NB4 (cell line): Measurements from ENCODE around the gene ARL13A.
A peak's percentile ranks its signal among the peaks of the same experiment; 100 is the strongest.
"Not testable (repeated sequence)": the region's sequence is repeated elsewhere in the genome, so short reads cannot be mapped to it uniquely, and the experiment has no call there.

Source experiments
- DNase-seq: peaks from one replicate; pipeline ENCODE4 v3.0.0; 2010; ENCODE audit warnings: low read depth
- H3K4me3 ChIP-seq: one replicate; pipeline ENCODE4 v1.5.1; 2011; ENCODE audit warnings: mild to moderate bottlenecking, low read depth, low read length, moderate library complexity
- CTCF ChIP-seq: IDR thresholded peaks from one replicate; pipeline ENCODE4 v1.5.1; 2012; ENCODE audit warnings: low read depth, low read length
- MAX ChIP-seq: IDR thresholded peaks from 2 replicates; pipeline ENCODE4 v1.6.1; 2011; ENCODE audit warnings: low read depth, low read length
- MYC ChIP-seq: IDR thresholded peaks from 2 replicates; pipeline ENCODE4 v1.6.1; 2011; ENCODE audit warnings: low read depth, low read length
- POLR2A ChIP-seq: IDR thresholded peaks from 2 replicates; pipeline ENCODE4 v1.6.1; 2011; ENCODE audit warnings: mild to moderate bottlenecking; ENCODE audit not compliant: insufficient read length; ENCODE audit errors: extremely low read depth

The ARL13A gene

GRCh38 chrX:100980608-100981497, 11.3 kb downstream of the ARL13A start:
- TF ChIP-seq POLR2A (no peak), CTCF (no peak), MAX (no peak), MYC (no peak)
- H3K4me3 ChIP-seq = no peak overlapping the region
- DNase-seq = no peak

GRCh38 chrX:100981498-100981845, 12.0 kb downstream of the ARL13A start:
- not testable (repeated sequence) for H3K4me3 ChIP-seq, DNase-seq

GRCh38 chrX:100984818-100985217, 15.3 kb downstream of the ARL13A start:
- no peak for TF ChIP-seq POLR2A
- no peak for TF ChIP-seq MYC
- TF ChIP-seq CTCF = no peak
- no peak for TF ChIP-seq MAX
- DNase-seq = no peak
- no peak overlapping the region for H3K4me3 ChIP-seq

- H3K4me3 ChIP-seq = no peak overlapping the region
- no peak for DNase-seq
- TF ChIP-seq MYC (no peak), POLR2A (no peak), MAX (no peak), CTCF (no peak)
These were observed 20.6 kb downstream of the ARL13A start for GRCh38 chrX:100990139-100990538.

- TF ChIP-seq POLR2A = no peak
- TF ChIP-seq MYC = no peak
- TF ChIP-seq CTCF = no peak
- TF ChIP-seq MAX = no peak
- H3K4me3 ChIP-seq = no peak overlapping the region
These were observed 25.1 kb downstream of the ARL13A start for GRCh38 chrX:100994352-100995281.

GRCh38 chrX:100995469-100995868, 26.0 kb downstream of the ARL13A start:
- H3K4me3 ChIP-seq = no peak overlapping the region
- TF ChIP-seq CTCF = no peak
- TF ChIP-seq MYC = no peak
- TF ChIP-seq POLR2A = no peak
- DNase-seq = peak; percentile 42

More at GRCh38 chrX:100994352-100995281, 25.1 kb downstream of the ARL13A start:
- DNase-seq = peak; percentile 68
